CD4-positive, alpha-beta T cell treated with Interleukin-1 beta for 1 hour (primary cell): ENCODE measurements around the gene GSTP1.
"Not testable (repeated sequence)": the region's sequence is repeated elsewhere in the genome, so short reads cannot be mapped to it uniquely, and the experiment has no call there.

Experiments used
- DNase-seq, 2 donors: peaks; one replicate each; pipeline ENCODE4 v3.0.0-alpha.2; 2020 to 2022

GSTP1 gene

GRCh38 chr11:67583247-67584204, at the start of gene GSTP1:
Gene GSTP1 (plus strand): TSS chr11:67583812. CDS start chr11:67583844, 32 bp downstream.
- peak; percentile 76 to 79 for DNase-seq

- no peak for DNase-seq
Observed at GRCh38 chr11:67534070-67534679, 49.4 kb upstream of the GSTP1 start.

DNA sequence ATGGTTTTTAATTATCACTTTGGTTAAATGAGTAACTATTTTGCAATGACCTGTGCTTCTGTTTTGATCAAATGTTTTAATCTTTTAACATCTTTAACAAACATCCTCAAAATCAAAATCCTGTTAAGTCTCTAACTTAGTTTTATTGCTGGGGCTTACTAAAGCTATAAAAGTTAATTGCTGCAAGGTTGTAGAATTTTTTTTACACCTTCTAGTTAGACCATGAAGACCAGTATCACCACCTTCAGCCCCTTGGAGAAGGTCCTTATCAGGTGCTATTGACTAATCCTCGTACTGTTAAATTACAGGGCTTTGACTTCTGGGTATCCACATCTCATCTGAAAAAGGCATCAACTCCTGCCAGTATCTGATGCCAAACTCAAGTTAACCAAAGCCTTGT, 48.1 kb upstream of the GSTP1 start:
- no peak for DNase-seq

DNA sequence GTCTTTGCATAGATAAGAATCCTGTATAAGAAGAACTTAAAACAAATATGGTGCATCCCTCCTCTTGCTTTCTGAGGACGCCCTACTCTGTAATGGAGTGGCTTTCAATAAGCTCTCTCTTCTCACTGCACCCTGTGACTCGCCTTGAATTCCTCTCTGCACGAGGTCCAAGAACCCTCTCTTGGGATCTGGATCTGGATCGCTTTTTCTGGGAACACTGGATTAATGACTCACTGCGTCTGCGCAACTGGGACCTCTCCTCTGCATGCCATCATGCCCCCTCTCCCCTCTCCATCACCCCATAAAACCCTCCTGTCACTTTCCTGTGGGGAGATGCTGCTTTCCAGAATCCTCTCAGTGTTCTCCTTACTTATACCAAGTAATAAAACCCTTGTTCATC, 45.3 kb upstream of the GSTP1 start:
- DNase-seq, result no peak

DNA sequence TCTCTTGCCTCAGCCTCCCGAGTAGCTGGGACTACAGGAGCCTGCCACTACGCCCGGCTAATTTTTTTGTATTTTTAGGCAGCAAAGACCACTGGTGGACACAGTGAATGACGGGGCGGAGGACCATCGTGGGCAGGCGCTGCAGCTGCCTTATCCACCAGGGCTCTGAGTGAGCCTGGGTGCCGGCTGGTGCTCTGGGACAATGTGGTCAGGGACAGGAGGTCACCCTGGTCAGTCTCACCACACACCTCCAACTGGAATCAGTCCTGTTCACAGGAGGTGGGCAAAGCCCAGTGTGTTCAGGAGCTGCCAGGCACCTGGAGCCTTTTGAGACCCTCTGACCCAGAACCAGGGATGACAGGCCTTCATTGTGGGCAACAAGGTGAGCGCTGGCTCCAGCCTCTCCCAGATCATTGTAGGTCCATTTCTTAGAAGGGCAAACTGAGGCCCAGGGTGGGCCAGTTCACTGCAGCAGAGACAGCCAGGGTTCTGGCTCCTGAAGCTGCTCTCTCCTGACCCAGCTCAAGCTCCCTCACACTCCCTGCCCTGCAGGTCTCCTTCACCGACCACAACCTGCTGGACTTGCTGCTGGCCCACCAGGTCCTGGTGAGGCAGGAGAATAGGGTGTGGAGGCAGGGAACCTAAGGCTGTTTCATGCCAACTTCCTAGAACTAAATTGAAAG, 44.6 kb upstream of the GSTP1 start:
- no peak for DNase-seq

DNA sequence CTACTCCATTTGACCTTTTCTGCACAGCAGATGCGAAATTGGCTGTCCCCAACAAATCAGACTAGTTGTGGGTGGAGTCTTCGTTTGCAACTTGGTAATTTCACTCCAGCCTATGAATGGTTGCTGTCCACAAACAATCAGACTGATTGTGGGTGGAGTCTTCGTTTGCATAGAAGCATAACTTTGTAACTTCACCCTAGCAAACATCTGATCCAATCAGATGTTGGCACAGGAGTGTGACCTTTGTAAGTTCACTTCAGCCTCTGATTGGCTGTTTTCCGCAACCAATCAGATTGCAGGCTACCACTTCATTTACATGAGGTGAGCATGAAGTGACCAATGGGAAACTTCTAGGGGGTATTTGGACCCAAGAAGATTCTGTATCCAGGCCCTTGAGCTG, 44.1 kb upstream of the GSTP1 start:
- no peak for DNase-seq

DNA sequence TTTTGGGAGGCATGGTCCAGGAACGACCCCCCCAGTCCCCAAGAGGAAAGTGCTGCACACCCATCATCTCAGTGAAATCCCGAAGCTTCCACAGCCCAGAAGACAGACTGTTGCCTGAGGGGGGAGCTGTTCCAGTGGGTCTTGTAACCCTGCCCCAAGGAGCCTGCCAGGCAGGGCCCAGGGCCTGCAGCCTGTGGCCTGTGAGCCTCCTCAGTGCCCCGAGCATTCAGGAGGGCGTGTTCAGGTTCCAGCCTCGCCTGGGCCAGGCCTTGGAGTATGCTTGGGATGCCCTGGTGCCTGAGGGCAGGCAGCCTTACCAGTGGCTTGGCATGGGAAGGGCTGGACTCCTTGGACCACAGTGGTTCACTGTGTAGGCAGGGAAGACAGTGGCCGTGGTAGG, 42.4 kb upstream of the GSTP1 start:
- no peak for DNase-seq

DNA sequence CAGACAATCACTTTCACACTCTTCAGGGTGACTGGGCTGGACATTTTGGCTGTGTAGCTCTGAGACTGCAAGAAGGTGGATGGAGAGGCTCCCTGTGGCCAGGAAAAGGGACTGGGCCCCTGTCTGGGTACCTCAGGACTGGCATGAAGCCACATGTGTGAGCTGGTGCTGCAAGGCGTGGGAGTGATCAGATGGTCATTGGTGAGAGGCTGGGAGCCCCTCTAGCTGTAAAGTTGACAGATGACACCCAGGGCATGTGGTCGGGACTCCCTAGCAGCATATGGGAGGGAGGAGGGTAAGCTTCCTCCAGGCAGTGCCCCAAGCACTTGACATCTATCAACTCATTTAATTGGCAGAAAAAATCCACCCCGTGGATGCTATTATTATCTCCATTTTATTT, 41.4 kb upstream of the GSTP1 start:
- no peak for DNase-seq

DNA sequence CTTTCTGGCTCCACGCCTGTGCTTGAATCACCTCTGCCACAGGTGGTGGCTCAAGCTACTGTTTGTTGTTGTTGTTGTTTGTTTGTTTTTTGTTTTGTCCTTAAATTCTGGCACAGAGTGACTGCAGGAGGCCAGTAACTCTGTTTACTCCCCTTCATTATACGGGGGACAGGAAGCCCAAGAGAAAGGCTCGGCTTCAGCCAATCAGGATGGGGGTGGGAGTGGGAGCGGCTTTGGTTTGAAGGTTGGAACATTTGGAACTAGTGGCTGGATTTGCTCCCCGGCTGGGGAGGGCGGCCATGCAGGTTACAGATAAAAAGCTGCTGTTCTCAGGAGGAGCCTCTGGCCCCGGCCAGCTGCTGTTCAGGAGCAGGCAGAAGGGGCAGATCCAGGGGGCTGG, 40.6 kb upstream of the GSTP1 start:
- DNase-seq, result no peak

GRCh38 chr11:67543585-67543984, 40.0 kb upstream of the GSTP1 start:
- DNase-seq, result no peak

GRCh38 chr11:67544616-67545242, 38.9 kb upstream of the GSTP1 start:
- no peak for DNase-seq

DNA sequence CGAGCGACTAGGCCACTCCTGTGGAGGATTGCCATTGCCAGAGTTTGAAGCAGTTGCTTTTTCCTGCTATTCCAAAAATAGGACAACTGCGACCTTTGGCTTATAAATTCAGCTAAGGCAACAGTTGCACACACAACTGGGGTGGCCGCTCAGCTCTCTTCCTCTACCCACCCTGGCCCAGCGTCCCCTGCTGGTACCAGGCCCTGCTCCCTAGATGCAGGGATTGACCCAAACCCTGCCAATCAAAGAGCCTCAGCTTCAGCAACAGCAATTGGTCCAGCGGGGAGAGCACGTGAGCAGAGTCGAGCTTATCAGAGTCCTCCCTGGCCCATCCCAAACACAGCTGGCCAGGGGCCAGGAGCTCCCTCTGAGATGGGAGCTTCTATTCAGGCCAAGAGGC, 38.3 kb upstream of the GSTP1 start:
- no peak for DNase-seq

DNA sequence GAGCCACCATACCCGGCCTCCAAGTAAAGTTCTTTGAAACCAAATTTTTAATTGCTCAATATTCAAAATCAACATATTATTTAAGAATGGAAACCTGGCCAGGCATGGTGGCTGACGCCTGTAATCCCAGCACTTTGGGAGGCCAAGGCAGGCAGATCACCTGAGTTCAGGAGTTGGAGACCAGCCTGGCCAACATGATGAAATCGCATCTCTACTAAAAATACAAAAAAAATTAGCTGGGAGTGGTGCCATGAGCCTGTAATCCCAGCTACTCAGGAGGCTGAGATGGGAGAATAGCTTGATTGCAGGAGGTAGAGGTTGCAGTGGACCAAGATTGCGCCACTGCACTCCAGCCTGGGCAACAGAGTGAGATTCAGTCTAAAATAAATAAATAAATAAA, 35.5 kb upstream of the GSTP1 start:
- not testable (repeated sequence) for DNase-seq

DNA sequence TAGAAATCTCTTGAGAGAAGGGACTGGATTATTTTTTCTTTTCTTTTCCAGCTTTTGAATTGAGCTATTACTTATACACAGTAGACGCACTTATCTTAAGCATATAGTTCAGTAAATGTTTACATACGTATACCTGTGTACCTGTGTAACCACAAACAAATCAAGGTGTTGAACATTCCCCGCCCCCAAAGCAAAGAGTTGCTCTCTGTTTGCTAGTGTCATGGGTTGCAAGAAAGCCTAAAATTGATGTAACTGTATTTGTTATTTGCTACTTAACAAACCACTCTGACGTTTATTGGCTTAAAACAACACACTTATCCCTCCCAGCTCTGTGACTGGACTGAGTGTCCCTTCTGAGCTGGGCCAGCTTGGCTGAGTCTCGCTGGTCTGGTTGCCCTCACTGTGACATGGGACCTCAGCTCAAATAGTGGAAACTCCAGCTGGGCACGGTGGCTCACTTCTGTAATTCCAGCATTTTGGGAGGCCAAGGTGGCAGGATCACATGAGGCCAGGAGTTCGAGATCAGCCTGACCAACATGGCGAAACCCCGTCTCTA, 35.0 kb upstream of the GSTP1 start:
- no peak for DNase-seq

DNA sequence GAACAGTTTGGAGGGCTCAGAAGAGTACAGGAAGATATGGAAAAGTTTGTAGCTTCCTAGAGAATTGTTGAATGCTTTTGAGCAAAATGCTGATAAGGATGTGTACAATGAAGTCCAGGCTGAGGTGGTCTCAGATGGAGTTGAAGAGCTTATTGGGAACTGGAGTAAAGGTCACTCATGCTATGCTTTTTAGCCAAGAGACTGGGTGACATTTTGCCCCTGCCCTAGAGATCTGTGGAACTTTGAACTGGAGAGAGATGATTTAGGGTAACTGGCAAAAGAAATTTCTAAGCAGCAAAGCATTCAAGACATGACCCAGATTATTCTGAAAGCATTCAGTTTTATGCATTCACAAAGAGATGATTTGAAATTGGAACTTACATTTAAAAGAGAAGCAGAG, 32.5 kb upstream of the GSTP1 start:
- DNase-seq, result no peak

DNA sequence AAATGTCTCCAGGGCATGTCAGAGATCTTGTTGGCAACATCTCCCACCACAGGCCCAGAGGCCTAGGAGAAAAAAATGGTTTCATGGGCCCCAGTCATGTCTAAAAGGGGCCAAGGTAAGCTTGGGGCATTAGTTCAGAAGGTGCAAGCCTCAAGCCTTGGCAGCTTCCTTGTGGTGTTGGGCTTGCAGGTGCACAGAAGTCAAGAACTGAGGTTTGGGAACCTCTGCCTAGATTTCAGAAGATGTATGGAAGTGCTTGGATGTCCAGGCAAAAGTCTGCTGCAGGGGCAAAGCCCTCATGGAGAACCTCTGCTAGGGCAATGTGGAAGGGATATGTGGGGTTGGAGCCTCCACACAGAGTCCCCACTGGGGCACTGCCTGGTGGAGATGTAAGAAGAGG, 31.9 kb upstream of the GSTP1 start:
- DNase-seq, result not testable (repeated sequence)

- no peak for DNase-seq
Observed at GRCh38 chr11:67556244-67556643, 27.4 kb upstream of the GSTP1 start.

DNA sequence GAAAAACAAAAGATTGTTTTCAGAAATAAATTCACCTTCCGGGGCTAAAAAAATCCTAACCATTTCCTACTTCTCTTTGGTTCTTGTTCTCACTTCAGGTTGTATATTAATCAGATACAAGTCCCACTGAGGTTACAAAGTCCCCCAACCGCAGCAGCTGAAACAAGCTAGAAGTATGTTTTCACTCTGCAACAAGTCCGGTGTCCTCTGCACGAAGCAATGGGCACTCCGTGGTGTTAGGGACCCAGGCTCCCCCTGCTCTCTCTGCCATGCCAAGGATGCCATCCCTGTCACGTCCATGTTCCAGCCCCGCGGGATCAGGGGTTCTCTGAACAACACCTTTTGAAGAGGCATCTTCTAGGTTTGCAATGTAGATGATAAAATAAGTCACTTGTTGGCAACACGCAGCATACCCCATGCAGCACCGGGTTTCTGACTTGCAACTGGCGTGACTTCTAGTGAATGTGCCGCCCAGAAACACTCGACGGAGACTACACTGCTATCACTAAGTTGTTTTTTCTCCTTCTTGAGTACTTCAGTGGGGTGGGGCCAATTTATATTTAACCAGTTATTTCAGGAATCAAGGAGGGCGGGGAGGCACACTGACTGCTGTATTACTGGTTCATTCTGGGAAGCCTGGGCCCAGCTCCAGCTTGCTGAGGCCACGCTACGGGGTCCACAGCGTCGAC, 25.4 kb upstream of the GSTP1 start:
- DNase-seq, result no peak

GRCh38 chr11:67561971-67562619, 21.5 kb upstream of the GSTP1 start:
- no peak for DNase-seq

DNA sequence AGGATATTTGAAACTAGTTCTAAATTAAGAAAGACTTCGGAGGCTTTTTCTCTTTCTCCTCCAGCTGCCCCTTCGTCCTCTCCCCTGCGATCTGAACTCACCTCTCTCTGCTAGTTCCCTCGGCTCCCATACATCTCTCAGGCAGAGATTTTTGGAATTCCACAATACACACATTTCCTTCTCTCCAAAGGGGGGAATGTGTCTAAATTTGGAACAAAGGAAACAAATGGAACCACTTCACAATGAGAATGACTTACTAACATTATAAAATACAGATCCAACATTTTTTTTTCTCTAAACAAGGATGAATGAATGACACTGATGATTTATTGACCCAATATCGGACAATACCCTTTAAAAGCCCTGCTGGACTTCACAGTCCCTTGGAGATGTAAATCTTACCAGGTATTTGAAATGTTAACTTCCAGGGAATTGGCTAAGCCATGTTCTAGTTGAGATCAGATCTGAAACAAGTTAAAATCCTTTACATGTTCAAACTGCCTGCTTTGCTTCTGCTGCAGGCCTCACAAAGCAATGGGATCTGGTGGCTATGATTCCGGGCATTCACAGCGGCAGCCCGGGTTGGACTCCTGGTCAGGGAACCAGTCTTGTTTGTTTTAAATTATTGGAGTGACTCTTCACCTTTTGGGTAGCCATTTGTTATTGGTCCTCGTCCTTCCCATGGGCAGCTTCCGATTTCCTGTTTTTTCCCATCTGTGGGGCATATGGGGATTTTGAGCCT, 20.5 kb upstream of the GSTP1 start:
- no peak for DNase-seq

GRCh38 chr11:67563705-67564114, 19.9 kb upstream of the GSTP1 start:
- DNase-seq, result not testable (repeated sequence)
